IPS-11a (cell line): Measurements from ENCODE around the gene OR10W1.

ENCODE experiments used
- H3K4me3 ChIP-seq: one replicate; pipeline ENCODE4 v1.5.1; 2013; ENCODE audit warnings: low read depth, low read length, control low read depth

The OR10W1 gene, protein sequence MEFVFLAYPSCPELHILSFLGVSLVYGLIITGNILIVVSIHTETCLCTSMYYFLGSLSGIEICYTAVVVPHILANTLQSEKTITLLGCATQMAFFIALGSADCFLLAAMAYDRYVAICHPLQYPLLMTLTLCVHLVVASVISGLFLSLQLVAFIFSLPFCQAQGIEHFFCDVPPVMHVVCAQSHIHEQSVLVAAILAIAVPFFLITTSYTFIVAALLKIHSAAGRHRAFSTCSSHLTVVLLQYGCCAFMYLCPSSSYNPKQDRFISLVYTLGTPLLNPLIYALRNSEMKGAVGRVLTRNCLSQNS

GRCh38 chr11:58268142-58268541, at the start of gene OR10W1:
Gene OR10W1, minus strand, starts transcription at chr11:58268260. Its CDS starts 402 bp downstream, at chr11:58267858.
- no peak within 1 kb of the TSS for H3K4me3 ChIP-seq

- H3K4me3 ChIP-seq = no peak overlapping the region
These were observed 48.1 kb upstream of the OR10W1 start for GRCh38 chr11:58316142-58316541.

- no peak overlapping the region for H3K4me3 ChIP-seq
These were observed 33.5 kb upstream of the OR10W1 start for GRCh38 chr11:58301576-58301975.

GRCh38 chr11:58292017-58292416, 24.0 kb upstream of the OR10W1 start:
- H3K4me3 ChIP-seq = no peak overlapping the region

GRCh38 chr11:58289266-58289665, 21.2 kb upstream of the OR10W1 start:
- H3K4me3 ChIP-seq = no peak overlapping the region

- H3K4me3 ChIP-seq = no peak overlapping the region
These were observed 18.2 kb upstream of the OR10W1 start for GRCh38 chr11:58286249-58286648.

GRCh38 chr11:58285483-58286040, 17.5 kb upstream of the OR10W1 start:
- H3K4me3 ChIP-seq = no peak overlapping the region

DNA sequence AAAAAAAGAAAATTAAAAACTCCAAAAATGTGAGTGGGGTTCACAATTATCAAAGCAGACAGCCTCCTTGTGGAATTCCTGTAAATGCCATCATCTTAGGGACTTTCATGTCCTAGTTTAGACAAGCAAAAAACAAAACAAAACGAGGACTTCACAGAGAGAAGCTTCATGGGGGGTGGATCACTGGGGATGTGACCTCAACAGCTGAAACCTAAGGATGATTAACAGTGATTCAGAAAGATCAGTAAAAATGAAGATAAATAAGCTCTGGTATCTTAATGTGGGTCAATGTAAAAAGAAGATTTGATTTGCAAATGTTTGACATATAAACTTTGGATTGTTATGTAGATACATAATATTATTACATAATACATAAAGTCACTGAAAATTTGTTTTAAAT, 8.1 kb upstream of the OR10W1 start:
- no peak overlapping the region for H3K4me3 ChIP-seq

DNA sequence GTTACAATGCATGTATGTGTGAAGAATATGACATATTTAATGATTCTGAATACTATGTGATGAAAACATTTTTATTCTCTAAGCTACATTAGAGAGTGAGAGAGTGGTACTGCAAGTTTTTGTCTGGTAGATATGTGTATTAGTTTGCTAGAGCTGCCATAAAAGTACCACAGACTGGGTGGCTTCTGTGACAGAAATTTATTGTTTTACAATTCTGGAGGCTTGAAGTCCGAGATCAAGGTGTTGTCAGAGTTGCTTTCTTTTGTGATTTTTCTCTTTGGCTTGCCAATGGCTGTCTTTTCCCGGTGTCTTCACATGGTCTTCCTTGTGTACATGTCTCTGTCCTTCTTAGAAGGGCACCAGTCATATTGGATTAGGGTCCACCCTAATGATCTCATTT, 6.9 kb upstream of the OR10W1 start:
- no peak overlapping the region for H3K4me3 ChIP-seq

DNA sequence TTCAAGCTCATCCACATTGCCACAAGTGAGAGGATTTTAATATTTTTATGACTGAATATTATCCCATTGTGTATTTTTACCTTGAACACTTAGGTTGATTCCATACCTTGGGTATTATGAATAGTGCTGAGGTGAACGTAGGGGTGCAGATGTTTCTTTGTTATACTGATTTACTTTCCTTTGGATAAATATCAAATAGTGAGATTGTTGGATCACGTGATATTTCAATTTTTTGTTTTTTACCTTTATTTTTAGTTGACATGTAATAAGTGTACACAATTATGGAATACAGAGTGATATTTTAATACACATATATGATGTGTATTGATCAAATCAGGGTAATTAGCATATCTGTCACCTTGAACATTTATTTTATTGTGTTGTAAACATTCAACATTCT, 8.1 kb downstream of the OR10W1 start:
- H3K4me3 ChIP-seq = no peak overlapping the region

DNA sequence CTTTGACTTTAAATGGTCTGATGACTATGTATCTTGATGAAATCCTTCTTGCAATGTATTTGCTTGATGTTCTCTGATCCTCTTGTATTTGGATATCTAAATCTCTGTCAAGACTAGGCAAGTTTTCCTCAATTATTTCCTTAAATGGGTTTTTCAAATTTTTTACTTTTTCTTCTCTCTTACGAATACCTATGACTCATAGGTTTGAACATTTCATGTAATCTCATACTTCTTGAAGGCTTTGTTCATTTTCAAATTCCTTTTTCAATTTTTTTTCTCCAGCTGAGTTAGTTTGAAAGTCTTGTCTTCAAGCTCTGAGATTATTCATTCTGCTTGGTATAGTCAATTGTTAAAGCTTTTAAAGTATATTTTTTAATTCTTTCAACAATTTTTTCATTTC, 13.1 kb downstream of the OR10W1 start:
- no peak overlapping the region for H3K4me3 ChIP-seq

- no peak overlapping the region for H3K4me3 ChIP-seq
These were observed 24.1 kb downstream of the OR10W1 start for GRCh38 chr11:58243954-58244353.

- no peak overlapping the region for H3K4me3 ChIP-seq
These were observed 40.0 kb downstream of the OR10W1 start for GRCh38 chr11:58227956-58228615.

DNA sequence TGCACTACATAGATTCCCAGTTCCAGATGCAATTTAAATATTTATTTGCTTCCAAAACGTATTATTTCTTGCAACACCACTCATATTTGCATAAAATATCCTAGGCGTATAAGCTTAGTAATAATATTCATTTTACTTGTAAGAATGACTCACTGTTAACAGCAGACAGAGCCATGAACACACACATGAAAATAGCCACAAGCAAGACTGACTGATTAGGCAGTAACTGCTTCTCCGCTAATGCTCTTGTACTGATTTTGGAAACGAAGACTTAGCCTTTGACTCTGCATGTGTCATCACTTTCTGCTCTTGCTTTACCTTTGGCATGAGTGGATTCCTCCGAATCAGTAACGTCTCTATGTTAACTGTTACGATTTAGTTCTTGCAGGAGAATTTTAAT, 45.3 kb downstream of the OR10W1 start:
- no peak overlapping the region for H3K4me3 ChIP-seq
